GM19025 (cell line): ENCODE results near the gene ATG3.

Experiments
- ATAC-seq: cut with Tn5 transposase; IDR thresholded peaks from one replicate; pipeline ENCODE4 v1.9.1; 2021; ENCODE audit warnings: mild to moderate bottlenecking, low read depth, moderate library complexity; ENCODE audit not compliant: unreplicated experiment

Gene ATG3

DNA sequence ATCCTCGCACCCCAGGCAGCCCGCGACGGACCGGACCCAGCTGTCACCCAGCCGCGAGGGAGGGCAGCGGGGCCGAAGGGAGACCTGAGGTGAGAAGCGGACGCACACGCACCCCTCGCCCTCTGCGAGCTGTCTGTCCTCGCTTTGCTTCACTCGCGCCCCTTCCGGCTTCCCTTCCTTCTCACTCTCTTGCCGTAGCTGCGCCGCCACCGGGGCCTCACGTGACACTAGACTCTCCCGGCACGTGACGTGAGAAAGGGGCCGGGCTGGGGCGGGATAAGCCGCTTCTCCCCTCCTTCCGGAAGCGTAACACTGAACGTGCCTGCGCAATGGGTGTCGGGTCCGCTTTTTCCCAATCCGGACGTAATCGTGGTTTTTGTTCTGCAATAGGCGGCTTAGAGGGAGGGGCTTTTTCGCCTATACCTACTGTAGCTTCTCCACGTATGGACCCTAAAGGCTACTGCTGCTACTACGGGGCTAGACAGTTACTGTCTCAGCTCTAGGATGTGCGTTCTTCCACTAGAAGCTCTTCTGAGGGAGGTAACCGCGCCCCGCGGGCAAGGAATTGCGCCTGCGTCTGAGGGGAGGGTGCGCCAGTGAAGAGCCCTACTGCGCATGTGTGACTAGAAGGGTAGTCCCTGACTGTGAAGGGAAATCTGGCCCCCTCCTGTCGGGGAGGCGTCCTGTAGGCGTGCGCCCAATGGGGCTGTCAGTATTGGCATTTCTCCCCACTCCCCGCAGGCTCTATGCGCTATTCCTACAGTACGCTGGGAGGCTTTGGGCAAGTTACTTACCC is at the start of gene ATG3, which contains the start of gene SLC35A5:
Gene ATG3, minus strand, starts transcription at position 229 of the 796 bp plus-strand sequence. CDS start 434 bp downstream, outside the sequence.
Gene SLC35A5, plus strand, starts transcription at position 312 of the 796 bp plus-strand sequence. CDS start 1,359 bp downstream, outside the sequence.
- ATAC-seq = peak; percentile 78

DNA sequence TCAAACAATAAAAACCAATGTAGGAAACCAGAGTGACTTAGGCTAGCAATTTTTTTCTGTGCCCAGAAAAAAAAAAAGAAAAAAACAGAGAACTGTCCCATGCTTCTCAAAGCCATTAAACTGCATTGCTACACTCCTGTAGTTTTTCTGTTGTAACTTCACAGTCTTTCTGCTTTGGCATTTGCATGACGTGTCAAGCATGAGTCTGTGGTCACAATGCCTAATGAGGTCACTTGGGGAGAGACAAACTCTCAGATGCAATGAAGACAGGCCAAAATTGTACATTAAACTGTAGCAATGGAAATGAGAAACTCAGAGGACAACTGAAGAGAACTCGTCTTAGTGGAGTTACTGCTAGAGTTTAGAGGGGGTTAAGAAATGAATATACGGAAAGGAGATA is 48.4 kb upstream of the ATG3 start:
- ATAC-seq = no peak

DNA sequence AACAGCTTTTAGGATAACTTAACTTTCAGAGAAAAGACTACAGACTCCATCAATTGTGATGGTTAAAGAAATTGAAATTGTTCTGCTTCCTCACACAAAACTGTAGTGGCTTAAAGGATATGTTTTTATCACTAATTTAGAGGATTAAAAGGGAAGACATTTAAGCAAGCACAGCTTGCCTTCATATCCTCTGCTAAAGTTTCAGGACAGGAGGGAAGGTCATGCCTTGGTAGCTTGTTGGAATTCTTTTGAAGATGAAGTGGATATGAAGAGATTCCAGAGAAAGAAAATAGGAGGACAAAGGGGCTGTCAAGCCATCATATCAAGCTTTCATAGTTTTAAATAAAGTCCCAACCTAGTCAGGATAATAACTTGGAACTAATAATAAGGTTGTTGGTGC is 46.1 kb upstream of the ATG3 start:
- ATAC-seq = no peak

DNA sequence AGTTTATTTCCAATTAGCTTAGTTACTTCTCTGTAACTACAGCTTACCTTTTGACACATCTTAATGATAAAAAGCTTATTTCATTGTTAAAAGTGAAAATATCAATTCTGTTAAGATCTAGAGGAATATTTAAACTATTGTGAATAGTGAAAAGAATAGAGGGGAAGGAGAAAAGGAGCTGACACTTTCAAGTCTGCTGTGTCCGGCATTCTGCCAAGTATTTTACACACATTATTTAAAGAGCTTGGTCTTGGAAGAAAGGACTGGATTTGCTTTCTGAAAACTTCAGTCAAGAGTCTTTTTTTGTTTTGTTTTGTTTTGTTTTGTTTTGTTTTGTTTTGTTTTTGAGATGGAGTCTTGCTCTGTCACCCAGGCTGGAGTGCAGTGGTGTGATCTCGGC is 44.3 kb upstream of the ATG3 start:
- no peak for ATAC-seq

DNA sequence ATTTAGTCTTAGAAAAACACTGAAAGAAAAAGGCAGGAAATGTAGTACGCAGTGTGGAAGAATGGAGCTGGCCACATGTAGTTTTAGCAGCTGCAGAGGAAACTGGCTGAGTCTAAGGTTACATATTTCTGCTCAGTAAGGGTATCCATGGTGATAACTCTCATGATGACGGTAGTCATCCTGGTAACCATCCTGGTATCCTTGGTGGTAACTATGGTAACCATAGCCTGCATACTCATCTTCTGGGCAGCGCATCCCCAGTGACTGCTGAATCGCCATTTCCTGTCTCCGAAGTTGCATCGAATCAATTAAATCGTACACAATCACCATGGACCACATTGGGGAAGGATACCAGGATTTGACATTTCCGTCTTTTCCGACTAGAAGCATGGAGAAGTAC is 43.5 kb upstream of the ATG3 start:
- no peak for ATAC-seq

DNA sequence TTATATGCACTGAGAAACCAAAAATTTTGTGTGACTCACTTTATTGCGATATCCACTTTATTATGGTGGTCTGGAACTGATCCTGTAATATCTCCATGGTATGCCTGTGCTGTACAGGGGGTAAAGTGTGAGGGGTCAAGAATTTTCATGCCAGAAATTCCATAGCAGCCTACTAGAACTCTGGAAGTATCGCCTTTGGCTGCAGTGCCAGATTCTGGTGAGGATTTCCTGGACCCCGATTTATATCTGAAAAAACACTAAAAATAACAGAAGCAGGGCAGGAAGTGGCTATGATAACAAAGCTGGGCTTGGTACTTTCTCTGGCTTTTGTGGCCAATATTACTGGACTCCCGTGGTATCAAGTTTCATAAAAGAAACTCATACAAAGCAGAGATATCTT is 42.8 kb upstream of the ATG3 start:
- no peak for ATAC-seq

DNA sequence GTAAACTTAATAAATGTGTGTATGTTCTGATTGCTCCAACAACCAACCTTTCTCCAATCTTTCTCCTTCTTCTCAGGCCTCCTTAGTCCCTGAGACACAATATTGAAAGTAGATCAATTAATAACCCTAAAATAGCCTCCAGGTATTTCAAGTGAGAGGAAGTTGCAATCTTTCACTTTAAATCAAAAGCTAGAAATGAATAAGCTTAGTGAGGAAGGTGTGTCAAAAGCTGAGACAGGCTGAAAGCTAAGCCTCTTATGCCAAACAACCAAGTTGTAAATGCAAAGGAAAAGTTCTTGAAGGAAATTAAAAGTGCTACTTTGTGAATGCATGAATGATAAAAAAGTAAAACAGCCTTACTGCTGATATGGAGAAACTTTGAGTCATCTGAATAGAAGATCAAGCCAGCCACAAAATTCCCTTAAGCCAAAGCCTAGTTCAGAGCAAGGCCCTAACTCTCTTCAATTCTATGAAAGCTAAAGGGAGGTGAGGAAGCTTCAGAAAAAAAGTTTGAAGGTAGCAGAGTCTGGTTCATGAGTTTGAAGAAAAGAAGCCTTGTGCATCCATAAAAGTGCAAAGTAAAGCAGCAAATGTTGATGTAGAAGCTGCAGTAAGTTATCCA is 40.6 kb upstream of the ATG3 start:
- ATAC-seq = no peak

DNA sequence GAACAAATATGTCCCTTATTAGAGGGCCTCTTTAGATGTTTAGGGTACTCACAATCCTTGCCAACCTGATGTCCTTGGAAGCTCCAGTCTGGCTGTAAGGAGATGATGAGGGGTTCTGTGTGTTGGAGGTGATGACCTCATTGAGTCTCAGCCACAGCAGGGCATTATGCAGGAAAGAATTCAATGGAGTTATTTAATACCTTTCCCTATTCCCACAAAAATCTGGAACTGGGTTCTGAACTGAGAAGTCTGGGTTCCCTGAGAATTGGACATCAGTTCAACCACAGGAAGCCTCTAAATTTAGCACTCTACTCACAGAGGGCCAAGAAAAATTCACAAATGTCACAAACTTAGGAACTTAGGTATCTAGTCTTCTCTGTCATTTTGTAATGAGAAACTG is 37.0 kb upstream of the ATG3 start:
- ATAC-seq = no peak

DNA sequence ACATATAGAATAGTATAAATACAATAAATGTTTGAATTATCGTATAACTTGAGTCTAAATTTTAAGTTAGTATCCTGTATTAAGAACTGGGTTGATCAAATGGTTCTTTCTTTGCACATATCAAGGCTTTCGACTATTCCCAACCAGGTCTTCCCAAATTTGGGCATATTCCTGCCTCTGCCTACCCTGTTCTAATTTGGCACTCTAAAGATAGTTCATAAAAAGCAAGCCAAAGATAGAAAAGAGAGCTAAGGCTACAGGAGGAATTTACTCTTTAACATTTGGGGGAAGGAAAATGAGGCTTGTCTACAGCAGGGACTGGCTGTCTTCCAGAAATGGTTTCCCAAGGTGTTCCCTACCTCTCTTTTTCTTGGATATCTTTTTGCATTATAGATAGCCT is 36.2 kb upstream of the ATG3 start:
- ATAC-seq = no peak

DNA sequence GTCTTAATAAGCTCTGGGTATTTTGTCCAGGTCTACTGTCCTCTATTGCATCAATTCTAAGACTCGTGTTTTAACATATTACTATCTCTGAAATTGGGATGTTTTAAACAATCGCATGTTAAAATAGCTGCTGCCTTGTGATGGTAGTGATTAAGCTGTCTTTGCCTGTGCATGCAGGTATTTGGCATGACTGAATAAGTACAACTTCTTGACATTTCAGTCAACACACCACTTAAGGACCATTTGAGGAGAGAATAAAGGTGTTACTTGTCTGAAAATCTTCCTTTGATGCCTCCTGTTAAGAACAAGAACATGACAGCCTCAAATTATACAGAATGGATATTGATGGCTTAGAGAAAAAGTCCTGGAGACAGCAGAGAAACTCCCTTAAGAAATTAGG is 33.1 kb upstream of the ATG3 start:
- ATAC-seq = no peak

DNA sequence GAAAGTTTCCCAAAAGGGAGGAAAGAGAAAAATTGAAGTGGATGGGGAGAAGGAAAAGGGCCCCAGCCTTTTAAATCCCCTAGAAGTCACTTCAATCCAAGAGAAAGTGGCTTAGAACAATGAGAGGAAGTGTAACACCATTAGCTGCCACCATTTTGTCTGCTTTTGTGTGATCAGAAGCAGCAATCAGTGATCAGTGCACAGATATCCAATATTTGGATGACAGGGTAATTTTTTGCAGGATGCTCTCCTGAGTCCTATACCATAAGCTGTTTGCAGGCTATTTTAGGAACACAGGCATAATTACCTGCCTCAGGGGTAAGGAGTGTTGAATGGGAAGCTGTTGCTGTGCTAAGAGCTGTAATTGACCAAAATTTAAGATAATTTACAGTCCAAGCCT is 31.5 kb upstream of the ATG3 start:
- no peak for ATAC-seq

DNA sequence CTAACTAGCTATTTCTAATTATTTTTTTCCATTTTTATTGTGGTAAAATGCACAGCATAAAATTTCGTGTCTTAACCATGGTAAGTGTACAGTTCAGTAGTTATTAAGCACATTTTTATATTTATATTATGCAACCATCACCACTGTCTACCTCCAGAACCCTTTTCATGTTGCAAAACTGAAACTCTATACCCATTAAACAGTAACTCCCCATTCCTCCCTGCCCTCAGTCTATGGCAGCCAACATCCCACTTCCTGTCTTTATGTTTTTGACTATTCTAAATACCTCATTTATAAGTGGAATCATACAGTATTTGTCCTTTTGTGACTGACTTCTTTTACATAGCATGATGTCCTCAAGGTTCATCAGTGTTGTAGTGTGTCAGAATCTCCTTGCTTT is 25.6 kb upstream of the ATG3 start:
- ATAC-seq = no peak

DNA sequence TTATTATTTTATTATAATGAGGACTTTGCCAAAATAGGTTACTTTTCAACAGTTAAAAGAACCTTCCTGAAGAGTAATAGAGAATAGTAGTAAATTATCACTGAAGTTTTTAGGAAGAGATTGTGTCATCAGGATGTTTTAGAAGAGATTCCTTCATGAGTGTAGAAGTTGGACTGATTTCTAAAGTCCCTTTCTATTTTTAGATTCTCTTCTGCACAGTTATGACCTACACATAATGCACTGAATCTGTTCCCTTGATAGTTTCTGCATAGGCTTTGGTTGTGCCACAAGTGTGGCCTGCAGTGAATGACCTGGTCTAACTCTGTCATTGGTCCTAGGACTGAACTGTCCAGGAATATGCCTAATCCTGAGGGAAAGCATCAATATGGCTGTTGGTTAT is 24.0 kb upstream of the ATG3 start:
- ATAC-seq = no peak

DNA sequence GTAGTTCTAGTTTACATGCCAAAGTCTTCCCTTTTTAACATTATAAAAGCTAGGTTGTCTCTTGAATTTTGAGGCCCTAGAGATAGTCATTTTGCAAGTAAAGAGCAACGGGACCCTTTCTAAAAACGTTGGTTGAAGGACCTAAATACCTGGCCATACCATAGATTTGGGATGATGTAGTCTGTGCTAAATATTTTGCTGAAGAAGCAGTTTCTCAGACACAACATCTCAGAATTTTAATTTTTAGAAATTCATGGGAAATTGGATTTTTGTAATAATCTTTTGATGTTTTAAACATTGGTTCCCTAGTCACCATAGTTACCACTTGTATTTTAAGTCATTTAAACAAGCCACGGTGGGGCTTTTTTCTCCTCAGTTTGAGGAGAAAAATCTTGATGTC is 21.3 kb upstream of the ATG3 start:
- no peak for ATAC-seq

DNA sequence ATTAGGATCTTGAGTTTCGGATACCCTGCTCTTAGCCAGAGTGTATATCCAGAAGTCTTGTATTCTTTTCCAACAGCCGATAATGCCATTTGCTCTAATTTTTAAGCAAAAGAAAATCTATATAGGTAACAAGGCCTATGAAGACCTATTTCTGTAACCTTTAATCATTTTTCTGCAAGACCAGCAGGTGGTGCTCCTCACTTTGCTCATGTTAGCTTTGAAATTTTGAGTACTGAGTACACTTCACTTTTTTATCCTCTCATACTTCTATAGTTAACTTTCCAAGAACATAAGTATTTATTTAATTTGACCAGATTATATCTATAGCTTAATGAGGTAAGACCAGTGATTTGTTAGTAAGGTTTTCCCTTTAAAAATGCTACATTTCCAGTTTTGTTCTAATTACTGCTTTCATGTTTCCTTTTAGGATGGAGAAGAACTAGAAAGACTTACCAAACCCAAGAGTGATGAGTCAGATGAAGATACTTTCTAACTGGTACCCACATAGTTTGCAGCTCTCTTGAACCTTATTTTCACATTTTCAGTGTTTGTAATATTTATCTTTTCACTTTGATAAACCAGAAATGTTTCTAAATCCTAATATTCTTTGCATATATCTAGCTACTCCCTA is 20.6 kb upstream of the ATG3 start:
- no peak for ATAC-seq

DNA sequence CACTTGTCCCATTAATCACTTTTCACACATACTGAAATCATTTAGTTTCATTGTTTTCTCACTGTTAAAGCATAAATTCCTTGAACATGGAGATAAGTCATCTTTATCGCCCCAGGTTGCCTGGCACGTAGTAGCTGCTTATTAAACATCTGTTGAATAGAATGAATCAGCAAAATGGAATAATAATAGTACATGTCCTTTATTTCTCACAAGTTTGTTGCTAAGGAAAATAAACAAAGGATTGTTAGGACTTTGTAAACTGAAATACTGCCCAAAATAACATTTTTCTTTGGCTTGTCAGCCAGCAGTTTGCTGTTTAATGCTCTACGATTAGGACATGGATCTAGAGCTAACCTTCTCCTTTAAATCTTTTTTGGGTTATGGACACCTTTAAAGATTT is 17.9 kb upstream of the ATG3 start:
- no peak for ATAC-seq

DNA sequence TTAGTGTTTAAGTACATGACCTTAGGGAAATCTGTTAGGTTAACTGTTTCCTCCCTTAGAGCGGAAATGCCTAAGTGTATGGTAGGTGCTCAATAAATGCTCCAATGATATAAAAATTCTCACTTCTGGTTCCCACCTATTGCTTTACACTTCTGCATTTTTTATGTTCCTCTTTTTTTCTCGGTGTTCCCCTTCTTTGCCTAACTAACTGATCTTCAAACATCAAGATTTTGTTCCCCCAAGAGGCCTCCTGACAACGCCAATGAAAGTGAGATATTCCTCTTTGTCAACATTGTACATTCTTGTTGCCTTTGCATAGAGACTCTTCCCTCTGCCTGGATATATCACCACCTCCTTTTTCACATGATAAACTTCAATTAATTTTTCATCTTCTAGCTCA is 17.5 kb upstream of the ATG3 start:
- ATAC-seq = no peak

DNA sequence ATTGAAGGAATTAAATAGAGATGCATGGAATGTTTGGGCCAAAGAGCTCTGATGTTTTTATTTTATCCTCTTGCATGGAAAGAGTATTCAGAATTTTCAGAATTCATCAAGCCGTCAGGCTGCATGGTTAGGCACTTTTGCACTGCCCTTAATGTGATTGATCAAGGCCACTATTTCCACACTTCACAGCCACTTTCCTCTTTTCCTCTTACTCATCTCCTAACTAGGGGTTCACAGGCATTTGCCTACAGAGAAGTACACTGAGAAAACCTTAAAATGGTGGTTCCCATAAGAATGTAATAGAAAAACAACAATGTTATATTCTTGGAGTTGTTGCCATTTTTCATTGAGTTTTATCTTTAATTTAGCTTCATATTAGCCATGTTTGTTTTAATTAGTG is 10.9 kb upstream of the ATG3 start:
- ATAC-seq = no peak

DNA sequence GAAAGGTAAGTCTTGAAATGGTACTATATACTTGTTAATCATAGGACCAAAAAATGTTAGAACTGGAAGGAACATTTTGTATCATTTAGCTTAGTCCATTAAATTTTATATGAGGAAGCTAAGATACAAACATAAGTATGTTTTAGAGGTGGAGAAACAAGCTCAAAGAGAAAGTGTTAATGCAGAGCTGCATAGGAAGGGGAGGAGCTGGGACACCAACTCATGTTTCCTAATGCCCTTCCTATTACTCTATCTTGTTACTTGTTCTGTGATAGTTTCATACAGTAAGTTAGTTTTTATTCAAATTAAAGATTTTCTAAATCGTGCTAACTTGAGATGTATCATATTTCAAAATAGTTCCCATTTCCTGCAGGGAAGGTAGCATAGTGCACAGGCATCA is 7.5 kb upstream of the ATG3 start:
- ATAC-seq = no peak

DNA sequence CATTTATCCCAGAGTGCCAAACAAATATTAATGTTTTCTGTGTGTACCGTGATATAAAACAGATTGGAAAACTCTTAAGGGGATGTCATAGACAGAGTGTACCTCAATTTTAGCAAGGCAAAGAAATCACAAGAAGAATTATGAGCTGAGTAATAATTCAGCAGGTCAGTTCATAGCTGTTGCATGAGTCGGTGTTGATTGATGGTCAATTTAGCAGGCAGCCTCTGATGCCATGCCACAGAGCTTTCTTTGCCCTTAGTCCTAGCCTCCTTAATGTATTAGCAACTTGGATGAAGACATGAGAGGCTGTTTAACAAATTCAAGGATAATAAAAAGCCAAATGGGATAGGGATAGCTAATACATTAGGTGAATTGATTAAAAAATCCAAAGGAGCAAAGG is 6.9 kb upstream of the ATG3 start:
- no peak for ATAC-seq

DNA sequence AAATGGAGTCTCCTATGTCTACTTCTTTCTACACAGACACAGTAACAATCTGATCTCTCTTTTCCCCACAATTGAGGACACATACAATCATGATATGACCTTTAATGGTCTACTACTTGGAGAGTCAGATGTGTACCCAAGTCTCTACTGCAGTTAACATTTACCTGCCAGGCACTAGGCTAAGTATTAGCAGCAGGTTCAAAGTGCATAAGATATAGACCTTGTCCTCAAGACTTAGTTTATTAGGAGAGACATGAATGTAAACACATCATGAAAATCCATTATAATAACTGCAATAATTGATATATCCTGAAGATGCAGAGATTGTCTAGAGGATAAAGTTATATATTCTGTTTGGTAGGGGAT is 3.2 kb upstream of the ATG3 start:
- no peak for ATAC-seq
